Ovary (tissue), 3 donors: ENCODE measurements around the gene HNRNPA1.

Experiments used
- CTCF ChIP-seq, 3 donors: fragments of 450-650 bp in 2 of 3; fragments of 200-600 bp in 1 of 3; IDR thresholded peaks; one replicate each; pipeline versions ENCODE4 v1.5.1 to v1.8.0; 2016 to 2022; ENCODE audit warnings: antibody characterized with exemption in 3 of 3, mild to moderate bottlenecking in 1 of 3
- EP300 ChIP-seq: sonication (generic); formaldehyde crosslinking; IDR thresholded peaks from one replicate; pipeline ENCODE4 v1.6.1; 2017; ENCODE audit warnings: antibody characterized with exemption
- POLR2A ChIP-seq: fragments of 450-650 bp; IDR thresholded peaks from one replicate; pipeline ENCODE4 v1.6.1; 2017; ENCODE audit warnings: antibody characterized with exemption, mild to moderate bottlenecking, moderate library complexity
- donor health status: DM: no; HTN: no; CAD: no.

- TF ChIP-seq POLR2A = no peak
- no peak for TF ChIP-seq CTCF (IDR thresholded peaks at IDR 0.05)
- no peak for TF ChIP-seq EP300
Measured at GRCh38 chr12:54262403-54262925, 18.1 kb upstream of the HNRNPA1 start.
